ENCODE measurements around the gene CAMK1D. TPM values are rescaled to one million over a fixed set of nuclear protein-coding genes. Genes with fewer than 3 reads are reported as not detected.
"Not testable (repeated sequence)": the region's sequence is repeated elsewhere in the genome, so short reads cannot be mapped to it uniquely, and the experiment has no call there.

Gene CAMK1D
- total RNA-seq, 1 experiment from 2014 or later: 3.9 TPM

DNA sequence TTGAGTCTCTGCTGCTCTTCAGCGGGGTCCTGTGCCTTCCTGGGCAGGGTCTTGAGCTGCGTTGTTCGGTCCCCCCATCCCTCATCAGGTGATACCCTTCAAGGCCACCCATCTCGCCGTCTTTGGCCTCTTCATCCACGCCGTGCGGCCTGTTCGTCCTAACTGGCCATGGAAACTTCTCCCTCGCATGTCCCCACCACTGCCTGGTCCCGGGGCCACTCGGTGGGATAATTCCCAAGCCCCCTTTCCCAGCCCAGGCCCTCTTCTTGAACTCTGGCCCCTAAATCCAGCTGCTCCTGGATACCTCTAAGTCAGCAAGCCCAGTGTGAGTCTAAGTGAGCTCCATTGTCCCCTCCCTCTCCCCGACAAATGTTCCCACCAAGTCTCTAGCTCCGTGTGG lies 74.5 kb downstream of the CAMK1D start:
- no peak for DNase-seq (ENCODE audit: low read depth)

DNA sequence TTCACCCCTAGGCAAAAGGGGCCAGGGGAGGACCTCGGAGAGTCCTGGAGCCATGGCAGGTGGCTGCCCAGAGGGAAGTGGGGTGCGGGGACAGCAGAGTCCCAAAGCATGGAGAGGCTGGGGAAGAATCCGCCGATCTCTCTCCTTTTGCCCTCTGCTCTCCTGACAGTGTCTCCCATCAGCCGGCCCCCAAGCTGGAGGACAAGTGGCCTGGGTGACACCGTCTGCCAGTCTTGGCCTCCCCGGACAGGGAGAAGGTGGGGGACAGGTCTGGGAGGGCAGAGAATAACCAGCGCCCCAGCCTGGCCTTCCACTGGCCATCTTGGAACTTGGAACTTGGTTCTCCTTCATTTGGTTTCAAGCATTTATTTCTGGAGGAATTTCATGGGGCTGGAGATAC lies 77.9 kb downstream of the CAMK1D start:
- no peak for DNase-seq (ENCODE audit: low read depth)

DNA sequence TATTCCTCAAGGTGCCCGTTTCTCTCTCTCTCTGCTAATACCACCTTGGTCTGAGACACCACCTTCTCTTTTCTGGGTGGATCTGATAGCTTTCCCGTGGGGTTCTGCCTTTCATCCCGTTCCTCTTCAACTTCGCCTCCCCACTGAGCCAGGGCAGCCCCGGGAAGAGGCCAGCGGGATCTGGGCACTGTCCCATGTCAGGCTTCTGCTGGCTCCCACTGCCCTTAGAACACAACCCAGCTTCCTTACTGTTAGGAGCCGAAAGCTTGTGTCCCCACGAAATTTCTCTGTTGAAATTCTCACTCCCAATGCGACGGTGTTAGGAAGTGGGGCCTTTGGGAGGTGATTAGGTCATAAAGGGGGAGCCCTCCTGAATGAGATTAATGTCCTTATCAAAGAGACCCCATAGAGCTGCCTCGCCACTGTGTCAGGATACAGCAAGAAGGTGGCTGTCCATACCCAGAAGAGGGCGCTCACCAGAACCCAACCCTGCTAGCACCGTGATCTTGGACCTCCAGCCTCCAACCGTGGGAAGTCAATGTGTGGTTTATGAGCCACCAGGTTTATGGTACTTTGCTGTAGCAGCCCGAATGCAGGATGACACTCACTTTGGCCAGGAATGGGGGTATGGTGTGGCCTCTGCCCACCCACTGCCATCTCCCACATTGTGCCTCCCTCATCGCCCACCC lies 79.2 kb downstream of the CAMK1D start:
- no peak for DNase-seq (ENCODE audit: low read depth)

DNA sequence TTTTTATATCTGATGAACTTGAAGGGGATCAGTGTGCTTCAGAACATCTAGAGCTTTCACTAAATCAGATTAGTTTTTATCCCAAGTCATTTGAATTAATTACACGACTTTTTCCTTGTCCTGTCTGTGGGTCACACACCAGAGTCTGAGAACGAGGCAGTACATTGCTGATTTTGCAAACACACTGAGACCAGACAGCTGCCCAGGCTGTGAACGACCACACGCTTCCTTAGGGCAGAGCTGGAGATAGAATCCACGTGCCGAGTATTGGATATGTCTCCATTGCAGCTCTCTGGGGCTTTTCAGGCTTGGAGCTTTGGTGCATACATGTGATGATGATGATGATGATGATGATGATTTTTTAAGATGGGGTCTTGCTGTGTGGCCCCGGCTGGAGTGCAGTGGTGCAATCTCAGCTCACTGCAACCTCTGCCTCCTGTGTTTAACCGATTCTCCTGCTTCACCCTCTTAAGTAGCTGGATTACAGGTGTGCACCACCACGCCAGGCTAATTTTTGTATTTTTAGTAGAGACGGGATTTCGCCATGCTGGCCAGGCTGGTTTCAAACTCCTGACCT lies 81.1 kb downstream of the CAMK1D start:
- no peak for DNase-seq (ENCODE audit: low read depth)

DNA sequence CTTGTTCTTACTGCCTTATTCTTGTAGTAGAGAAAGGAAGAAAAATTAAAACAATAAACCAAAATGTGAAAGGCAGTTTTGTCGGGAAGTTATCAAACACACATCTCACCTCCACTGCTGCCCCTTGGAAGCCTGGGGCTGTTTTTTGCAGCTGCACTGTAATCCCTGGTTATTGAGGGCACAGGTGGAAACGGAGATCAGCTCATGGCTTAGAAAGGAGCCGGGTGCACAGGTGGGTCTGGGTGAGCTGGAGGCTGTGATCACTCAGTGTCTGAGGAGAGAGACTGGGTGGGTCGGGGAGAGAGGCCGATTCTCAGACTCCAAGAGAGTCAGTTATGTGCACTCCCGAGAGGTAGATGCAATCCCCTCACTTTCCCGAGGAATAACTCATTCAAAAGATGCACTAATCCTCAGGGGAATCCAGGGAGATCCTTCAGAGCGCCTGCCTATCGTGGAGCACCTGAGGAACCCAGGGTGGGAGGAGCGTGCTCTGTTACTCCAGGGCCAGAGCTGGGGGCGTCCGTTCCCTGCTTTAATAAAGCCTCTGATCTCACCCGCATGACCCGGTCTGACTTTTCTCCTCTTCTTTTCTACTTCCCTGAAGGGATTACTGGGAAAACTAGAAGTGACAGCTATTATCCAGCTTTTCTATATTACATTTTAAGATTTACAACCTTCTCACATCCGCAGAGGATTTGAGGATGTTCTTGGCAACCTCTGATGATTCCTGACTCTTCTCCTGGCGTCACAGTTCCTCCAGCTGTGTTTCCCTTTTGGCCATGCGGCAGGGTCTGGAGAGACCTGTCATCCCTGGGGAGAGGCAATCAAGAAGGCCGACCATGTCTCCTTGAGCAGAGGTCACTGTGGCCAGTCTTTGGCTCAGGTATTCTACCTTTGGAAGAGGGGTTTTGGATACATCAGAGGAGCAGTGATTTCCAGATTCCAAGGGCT lies 82.1 kb downstream of the CAMK1D start:
- DNase-seq (ENCODE audit: low read depth): no peak

DNA sequence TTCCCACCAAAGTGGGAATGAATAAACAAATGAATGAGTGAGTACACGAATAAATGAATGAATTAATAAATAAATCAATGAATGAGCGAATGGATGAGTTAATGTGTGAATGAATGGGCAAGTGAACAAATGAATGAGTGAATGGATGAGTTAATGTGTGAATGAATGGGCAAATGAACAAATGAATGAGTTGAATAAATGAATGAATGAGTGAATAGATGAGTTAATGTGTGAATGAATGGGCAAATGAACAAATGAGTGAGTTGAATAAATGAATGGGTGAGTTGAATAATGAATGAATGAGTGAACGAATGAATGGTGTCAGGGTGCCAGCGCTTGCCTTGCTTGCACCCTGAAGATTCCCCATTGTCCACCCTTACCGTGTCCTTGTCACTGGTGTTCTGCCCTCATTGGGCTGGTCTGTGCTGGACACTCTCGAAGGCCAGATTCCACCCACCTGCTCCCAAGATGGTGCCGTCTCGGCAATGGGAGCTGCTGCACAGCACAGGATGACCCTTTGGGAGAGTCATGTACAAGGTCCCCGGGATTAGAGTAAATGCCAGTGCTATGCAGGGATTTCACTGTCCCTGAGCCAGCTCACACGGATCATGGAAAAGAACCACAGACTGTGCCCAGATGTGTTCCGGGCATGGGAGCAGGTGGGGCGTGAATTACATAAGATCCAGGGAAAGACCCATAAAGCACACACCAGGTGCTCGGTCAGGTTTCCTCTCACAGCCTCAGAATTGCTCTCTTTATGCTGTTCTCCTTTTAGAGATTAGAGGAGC lies 83.2 kb downstream of the CAMK1D start:
- DNase-seq (ENCODE audit: low read depth): no peak

DNA sequence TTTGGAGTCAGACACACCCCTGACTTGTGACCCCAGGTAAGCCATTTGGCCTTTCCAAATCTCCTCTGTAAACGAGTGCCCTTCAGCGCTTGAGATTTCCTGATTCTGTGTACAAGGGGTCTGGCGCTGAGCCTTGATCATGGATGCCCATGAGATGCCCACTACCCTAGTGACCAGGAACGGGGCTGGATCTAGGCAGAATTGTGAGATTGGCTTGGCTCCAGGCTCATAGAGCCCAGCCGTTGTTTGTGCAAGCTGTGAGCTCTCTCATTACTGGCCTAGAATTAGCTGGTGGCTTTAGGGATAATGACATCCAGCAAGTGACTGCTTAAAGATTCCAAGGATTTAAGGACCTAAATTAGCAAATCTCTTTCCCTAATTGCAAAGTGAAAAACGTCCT lies 84.9 kb downstream of the CAMK1D start:
- DNase-seq (ENCODE audit: low read depth): no peak

DNA sequence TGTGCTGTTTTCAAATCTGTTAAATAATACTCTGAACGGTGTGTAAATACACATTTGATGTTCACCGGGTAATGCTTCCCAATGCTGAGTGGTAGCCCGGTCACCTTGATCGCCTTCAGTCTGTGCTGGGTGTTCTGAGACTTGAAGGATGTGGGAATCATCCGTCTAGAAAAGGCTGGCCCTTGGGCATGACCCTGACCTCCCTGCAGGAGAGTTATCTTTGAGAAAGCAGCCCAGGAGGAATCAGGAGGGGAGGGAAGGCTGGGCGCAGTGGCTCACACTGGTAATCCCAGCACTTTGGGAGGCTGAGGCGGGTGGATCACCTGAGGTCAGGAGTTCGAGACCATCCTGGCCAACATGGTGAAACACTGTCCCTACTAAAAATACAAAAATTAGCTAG lies 85.3 kb downstream of the CAMK1D start:
- DNase-seq (ENCODE audit: low read depth): not testable (repeated sequence)

DNA sequence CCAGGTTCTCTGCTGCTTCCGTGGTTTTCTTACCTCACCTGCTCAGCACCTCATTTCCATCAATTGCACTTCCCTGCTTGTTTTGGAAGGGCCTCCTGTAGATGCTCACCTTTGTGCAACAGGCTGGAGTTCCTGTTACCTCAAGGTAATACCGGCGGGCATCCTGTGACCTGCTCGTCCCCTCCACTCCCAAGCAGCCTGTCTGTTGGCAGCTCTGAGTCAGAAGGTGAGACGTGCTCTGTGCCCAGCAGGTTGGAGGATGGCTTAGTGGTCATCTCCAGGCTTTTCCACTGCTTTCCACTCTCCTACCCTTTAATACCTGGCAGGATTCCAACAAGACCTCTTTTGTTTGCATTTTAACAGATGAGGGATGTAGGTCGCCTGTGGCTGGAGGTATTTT lies 86.0 kb downstream of the CAMK1D start:
- DNase-seq (ENCODE audit: low read depth): no peak

DNA sequence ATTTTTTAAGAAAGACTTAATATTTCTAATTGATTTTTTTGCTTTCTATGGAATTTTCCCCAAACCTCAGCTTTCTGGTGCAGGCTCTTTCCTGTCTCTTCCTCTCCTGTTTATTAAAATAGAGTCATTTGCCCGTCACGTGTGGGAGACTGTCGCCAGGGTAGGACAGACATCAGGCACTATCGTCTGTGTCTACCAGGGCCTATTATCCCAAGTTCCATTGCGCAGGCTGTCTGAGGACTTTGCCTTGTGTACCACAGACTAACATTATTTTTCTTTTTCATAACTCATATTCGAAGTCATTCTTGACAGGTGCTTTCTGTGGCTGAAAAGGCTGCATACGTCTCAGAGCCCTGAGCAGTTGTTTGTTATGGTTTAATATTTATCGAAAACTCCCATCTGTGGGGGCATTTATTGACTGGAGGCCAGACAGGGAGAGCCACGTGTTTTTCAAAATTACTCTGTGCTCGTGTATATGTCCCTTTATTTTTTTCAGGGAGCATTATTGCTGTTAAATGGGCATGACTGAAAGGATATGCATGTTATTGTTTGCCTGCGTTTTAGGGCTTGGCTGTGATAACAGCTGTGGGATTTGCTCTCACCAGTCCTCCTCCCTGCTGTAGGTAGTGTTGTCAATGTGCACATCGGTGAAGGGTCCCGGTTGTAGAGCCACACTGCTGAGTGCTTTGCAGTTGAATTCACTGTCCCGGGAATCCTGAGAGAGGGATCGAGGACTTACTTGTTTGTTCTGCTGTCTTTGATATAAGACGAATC lies 89.8 kb downstream of the CAMK1D start:
- DNase-seq (ENCODE audit: low read depth): no peak

DNA sequence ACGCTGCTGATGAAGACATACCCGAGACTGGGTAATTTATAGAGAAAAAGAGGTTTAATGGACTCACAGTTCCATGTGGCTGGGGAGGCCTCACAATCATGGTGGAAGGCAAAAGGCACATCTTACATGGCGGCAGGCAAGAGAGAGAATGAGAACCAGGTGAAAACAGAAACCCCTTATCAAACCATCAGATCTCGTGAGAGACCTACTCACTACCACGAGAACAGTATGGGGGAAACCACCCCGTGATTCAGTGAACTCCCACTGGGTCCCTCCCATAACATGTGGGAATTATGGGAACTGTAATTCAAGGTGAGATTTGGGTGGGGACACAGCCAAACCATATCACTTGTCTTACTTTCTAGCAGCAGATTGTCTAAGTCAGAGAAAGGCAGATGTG lies 90.4 kb downstream of the CAMK1D start:
- DNase-seq (ENCODE audit: low read depth): not testable (repeated sequence)

DNA sequence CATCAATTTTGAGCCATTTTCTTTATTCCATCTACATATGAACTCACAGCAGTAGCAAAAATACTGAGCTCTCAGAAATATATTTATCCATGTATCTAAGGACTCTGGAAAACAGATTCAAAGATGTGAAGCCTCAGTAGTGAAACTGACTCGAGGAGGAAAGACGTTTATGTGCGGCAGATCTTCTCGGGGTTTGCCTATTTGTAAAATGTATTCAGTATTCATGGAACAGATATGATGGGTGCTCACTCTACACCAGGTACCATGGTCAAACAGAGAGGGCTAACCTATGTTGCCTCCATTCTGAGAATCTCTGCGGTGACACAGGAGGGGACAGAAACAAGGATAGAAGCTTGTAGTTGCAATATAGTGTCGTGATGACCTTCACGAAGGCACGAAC lies 93.7 kb downstream of the CAMK1D start:
- DNase-seq (ENCODE audit: low read depth): no peak

DNA sequence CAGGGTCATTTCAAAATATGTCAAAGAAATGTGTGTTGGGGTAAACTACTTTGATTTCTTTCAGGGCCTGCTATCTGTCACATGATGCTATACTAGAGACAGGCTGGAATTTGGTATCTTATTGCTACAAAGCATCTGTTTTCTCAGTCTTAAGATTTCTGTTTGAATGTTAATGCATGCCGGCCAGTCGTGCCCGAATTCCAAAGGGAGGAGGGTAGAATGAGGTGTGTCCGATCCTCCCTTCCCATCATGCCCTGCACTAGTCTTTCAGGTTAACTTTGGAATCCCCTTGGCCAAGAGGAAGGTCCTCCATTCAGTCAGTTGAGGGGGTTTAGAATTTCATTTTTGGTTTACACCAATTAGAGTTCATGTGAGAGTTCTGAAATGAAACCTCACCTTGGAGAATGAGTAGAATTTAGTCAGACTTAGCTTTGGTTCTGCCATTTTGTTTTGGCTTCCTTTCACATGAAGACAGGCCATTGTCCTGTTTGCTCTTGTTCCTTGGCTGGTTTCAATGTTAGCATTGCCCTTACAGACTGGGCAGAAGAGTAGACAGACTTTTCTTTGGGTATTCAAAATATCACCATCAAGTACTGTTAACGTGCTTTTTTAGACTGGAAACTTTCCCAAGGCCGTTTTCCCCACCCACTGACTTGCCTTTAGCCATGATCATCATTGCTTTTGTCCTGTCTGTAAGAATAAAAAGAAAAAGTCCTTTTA lies 95.8 kb downstream of the CAMK1D start:
- DNase-seq (ENCODE audit: low read depth): no peak

DNA sequence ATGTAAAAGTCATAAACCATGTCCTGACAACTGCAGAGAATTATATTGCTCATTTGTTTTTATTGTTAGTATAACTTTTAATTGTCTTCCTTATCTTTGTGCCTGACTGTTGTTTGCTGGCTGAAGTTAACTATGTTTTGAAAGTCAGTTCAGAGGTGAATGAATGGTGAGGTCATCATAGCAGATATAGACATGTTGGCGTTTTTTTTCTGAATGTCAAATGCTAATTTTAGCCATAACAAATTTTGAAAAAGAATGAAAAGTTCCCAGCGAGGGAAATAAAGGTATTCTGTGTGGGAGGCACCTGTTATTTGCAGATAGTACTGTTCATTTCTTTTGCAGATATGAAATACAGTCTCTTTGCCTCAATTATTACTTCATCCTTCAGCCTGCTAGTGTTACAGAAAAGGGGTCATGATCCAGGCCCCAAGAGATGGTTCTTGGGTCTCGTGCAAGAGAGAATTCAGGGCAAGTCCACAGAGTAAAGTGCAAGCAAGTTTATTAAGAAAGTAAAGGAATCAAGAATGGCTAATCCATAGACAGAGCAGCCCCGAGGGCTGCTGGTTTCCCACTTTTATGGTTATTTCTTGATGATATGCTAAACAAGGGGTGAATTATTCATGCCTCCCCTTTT lies 96.5 kb downstream of the CAMK1D start:
- DNase-seq (ENCODE audit: low read depth): no peak

DNA sequence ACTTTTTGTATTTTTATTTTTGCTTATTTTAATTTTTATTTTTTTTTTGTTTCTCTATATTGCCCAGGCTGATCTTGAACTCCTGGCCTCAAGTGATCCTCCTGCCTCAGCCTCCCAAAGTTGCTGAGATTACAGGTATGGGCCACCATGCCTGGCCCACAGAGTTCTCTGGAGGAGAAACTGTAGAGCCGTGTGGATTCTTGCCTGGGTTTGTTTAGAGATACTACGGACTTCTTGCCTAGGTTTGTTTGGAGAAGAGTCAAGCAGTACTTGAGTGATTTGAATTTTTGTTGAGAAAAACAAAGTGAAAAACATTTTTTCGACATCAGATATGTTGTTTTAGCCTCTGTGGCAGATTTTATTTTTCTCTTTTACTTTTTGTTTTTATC lies 99.0 kb downstream of the CAMK1D start:
- DNase-seq (ENCODE audit: low read depth): no peak

DNA sequence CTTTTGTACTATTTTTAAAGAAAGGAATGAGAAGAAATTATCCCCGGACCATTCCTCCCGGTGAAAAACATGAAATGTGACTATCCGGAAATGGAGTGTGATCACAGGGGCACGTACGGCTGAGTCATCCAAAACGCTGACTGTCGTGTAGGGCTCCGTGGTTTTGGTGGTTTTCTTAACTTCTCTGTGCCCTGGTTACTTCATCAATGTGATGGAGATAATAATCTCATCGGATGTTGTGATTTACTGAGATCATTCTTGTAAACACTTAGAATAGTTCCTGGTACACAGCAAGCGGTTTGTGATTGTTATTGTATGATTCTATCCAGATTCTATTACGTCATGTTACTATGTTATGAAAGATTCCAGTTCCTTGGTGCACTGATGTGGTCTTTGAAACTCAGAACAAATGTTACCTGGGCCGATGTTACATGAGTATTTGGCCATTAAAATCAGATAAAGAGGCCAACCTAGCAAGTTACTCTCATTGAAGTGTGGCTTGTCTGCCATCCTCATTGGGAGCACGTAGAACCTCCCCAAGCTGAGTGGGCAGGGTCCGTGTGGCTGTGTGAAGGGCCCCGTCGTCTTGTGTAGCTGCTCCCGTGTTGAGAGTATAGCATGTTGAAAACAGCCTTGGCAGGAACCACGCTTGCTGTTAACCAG lies 99.5 kb downstream of the CAMK1D start:
- DNase-seq (ENCODE audit: low read depth): peak; percentile 88

DNA sequence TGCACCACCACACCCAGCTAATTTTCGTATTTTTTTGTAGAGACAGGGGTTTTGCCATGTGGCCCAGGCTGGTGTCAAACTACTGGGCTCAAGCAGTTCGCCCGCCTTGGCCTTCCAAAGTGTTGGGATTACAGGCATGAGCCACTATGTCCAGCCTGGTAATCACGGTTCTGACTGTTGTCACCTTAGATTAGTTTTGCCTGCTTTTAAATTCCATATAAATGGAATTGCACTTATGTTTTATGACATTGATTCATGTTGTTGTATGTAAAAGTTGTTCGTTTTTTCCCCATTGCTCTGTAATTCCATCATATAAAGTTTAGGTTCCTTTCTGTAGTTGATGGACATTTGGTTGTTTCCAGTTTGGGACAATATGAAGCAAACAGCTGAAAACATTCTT lies 106.0 kb downstream of the CAMK1D start:
- DNase-seq (ENCODE audit: low read depth): no peak

DNA sequence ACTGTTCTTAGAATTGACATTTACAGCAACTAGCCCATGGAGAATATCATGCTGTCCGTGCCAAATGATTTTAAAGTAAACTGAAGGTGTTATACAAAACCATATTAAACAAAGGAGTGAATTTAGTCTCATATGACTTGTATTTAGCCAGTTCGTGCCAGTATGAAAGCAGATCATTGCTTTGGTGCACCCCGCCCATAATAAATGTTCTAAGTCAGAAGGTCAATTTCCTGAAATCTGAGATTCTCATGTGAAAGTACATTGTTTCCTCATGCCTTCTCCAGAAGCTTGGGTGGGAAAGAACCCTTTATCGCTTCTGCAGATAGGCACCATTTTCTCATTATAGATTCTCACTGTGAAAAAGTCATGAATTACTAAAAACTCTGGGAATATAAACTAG lies 106.4 kb downstream of the CAMK1D start:
- peak; percentile 56 for DNase-seq (ENCODE audit: low read depth)

DNA sequence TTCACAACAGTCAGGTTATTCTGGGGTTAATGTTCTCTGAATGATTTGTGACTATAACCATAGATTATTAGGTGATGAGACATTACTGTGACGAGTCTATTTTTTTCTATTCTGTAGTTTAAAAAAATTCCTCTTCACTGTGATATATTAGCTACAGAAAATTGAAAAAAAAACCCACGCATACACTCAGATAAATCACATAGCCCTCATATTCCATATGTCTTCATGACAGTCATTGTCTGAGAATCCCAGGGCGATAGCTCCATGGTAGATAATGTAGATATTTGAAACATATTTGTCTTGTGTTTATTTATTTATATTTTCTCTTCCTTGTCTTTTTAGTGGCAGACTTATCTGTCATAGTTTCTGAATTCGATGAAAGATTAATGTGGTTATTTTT lies 110.0 kb downstream of the CAMK1D start:
- DNase-seq (ENCODE audit: low read depth): no peak

Data from HT1080 (cell line).